ENCODE results near the gene KIZ. TPM values are rescaled to one million over a fixed set of nuclear protein-coding genes. Genes with fewer than 3 reads are reported as not detected.

KIZ gene
- total and polyA plus RNA-seq, 2 of the 4 experiments (the other 2 are of a cell fraction): 9.9 to 14.0 TPM

- no peak overlapping the region for H3K4me2 ChIP-seq (ENCODE audit: low read depth, low read length)
- CTCF ChIA-PET: no interaction called here
- H3K56ac ChIP-seq (ENCODE audit: extremely low read depth, insufficient read depth, low read length): no peak overlapping the region
- H3K4me3 ChIP-seq (ENCODE audit: insufficient read depth, low read depth, low read length): no peak overlapping the region
- H2BK15ac ChIP-seq (ENCODE audit: low read depth, low read length): no peak overlapping the region
- no peak overlapping the region for H3K27ac ChIP-seq (ENCODE audit: insufficient read depth, low read length)
- no peak overlapping the region for H3K23ac ChIP-seq (ENCODE audit: low read depth, low read length)
- no peak overlapping the region for H3K9ac ChIP-seq (ENCODE audit: low read depth, low read length)
- H4K5ac ChIP-seq (ENCODE audit: low read depth, low read length): no peak overlapping the region
- H3K79me1 ChIP-seq (ENCODE audit: low read depth in 1 of 2, low read length in 2 of 2): no peaks in the 10 kb centered on the region
- H2AK5ac ChIP-seq (ENCODE audit: low read depth, low read length): no peak overlapping the region
- no peak overlapping the region for H4K8ac ChIP-seq (ENCODE audit: low read depth in 2 of 2, low read length in 2 of 2)
- no peak overlapping the region for H2AK9ac ChIP-seq (replicated peaks; ENCODE audit: low read depth, low read length, poor library complexity)
- H3K4ac ChIP-seq (ENCODE audit: low read depth, low read length): no peak overlapping the region
- H4K91ac ChIP-seq (ENCODE audit: insufficient read depth, low read depth, low read length): no peak overlapping the region
- no TSS peak for BruUV-seq (replicated peaks)
- dilution Hi-C loops (cut with HindIII; ENCODE audit: low sequenced_read_pairs, unreplicated experiment): no loop called here
- H3K9me1 ChIP-seq (ENCODE audit: insufficient read depth, low read length): no peaks in the 10 kb centered on the region
- no peak overlapping the region for H2BK5ac ChIP-seq (ENCODE audit: low read depth, low read length, poor library complexity, severe bottlenecking)
- no peak overlapping the region for H2AFZ ChIP-seq (replicated peaks; ENCODE audit: low read length, poor library complexity)
- in situ Hi-C loops (cut with MboI; ENCODE audit: low sequenced_read_pairs): no loop called here
- H4K20me1 ChIP-seq (ENCODE audit: insufficient read depth, low read length): no peaks in the 10 kb centered on the region
- DNase-seq (no peak), ATAC-seq (ENCODE audit: low read depth) (no peak)
- POLR2A ChIA-PET (ENCODE audit: unreplicated experiment): no interaction called here
- no peak for TF ChIP-seq MXI1 (IDR thresholded peaks at IDR 0.05; ENCODE audit: borderline replicate concordance, low read depth, low read length)
- no peak for TF ChIP-seq RAD21 (IDR thresholded peaks at IDR 0.05; ENCODE audit: low read length)
- no peak for TF ChIP-seq RCOR1 (IDR thresholded peaks at IDR 0.05; ENCODE audit: insufficient replicate concordance, low read length)
- no peak for TF ChIP-seq CEBPB (IDR thresholded peaks at IDR 0.05; ENCODE audit: low read depth, low read length)
- no peak for TF ChIP-seq RFX5 (IDR thresholded peaks at IDR 0.05; ENCODE audit: low read depth, low read length)
- TF ChIP-seq, protein P1, sequence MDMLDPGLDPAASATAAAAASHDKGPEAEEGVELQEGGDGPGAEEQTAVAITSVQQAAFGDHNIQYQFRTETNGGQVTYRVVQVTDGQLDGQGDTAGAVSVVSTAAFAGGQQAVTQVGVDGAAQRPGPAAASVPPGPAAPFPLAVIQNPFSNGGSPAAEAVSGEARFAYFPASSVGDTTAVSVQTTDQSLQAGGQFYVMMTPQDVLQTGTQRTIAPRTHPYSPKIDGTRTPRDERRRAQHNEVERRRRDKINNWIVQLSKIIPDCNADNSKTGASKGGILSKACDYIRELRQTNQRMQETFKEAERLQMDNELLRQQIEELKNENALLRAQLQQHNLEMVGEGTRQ (IDR thresholded peaks at IDR 0.05; ENCODE audit: low read depth, low read length): no peak
- TF ChIP-seq BHLHE40 (IDR thresholded peaks at IDR 0.05; ENCODE audit: low read depth, low read length): no peak
- TF ChIP-seq MAFK (IDR thresholded peaks at IDR 0.05; ENCODE audit: low read depth, low read length): no peak
- TF ChIP-seq, protein P2, sequence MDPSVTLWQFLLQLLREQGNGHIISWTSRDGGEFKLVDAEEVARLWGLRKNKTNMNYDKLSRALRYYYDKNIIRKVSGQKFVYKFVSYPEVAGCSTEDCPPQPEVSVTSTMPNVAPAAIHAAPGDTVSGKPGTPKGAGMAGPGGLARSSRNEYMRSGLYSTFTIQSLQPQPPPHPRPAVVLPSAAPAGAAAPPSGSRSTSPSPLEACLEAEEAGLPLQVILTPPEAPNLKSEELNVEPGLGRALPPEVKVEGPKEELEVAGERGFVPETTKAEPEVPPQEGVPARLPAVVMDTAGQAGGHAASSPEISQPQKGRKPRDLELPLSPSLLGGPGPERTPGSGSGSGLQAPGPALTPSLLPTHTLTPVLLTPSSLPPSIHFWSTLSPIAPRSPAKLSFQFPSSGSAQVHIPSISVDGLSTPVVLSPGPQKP (IDR thresholded peaks at IDR 0.05; ENCODE audit: borderline replicate concordance, low read depth, low read length): no peak
- TF ChIP-seq MAZ (IDR thresholded peaks at IDR 0.05; ENCODE audit: borderline replicate concordance, low read depth, low read length): no peak
- H2BK120ac ChIP-seq (ENCODE audit: low read depth, low read length): no peak overlapping the region
- no peak overlapping the region for H3K14ac ChIP-seq (replicated peaks; ENCODE audit: low read depth, low read length)
- H3K18ac ChIP-seq (ENCODE audit: low read depth, low read length): no peak overlapping the region
- no peaks in the 10 kb centered on the region for H3K4me1 ChIP-seq (ENCODE audit: control insufficient read depth, insufficient read depth, low read length)
- WGBS, 2 experiments (ENCODE audit: extremely low coverage in 2 of 2, insufficient read length in 1 of 2): no CpG with 5 or more reads among the region's 8 CpGs
- H2BK20ac ChIP-seq (ENCODE audit: low read depth, low read length): no peak overlapping the region
- H3K36me3 ChIP-seq (ENCODE audit: control insufficient read depth, insufficient read depth, low read length): no peaks in the 10 kb centered on the region
- intact Hi-C loops (cut with micrococcal nuclease): no loop called here
- H3K27me3 ChIP-seq (ENCODE audit: control insufficient read depth, insufficient read depth, low read length): peaks cover 10% of the 10 kb centered on the region
- H3K9me3 ChIP-seq (ENCODE audit: control insufficient read depth, insufficient read depth, low read length): 0 out of 2 replicates have a peak, but pooled peaks cover 4% of the 10 kb centered on the region
These were observed 144.9 kb downstream of the KIZ start for GRCh38 chr20:21270806-21271205.

All from IMR-90 (cell line).